NCI-H1092 treated with DMSO at 0.1 percent for 48 hours (cell line): ENCODE data around the gene GABBR2.

Source experiments
- DNase-seq: peaks from one replicate; lab custom pipeline; 2025; lab: John Stamatoyannopoulos, UW

Gene GABBR2

DNA sequence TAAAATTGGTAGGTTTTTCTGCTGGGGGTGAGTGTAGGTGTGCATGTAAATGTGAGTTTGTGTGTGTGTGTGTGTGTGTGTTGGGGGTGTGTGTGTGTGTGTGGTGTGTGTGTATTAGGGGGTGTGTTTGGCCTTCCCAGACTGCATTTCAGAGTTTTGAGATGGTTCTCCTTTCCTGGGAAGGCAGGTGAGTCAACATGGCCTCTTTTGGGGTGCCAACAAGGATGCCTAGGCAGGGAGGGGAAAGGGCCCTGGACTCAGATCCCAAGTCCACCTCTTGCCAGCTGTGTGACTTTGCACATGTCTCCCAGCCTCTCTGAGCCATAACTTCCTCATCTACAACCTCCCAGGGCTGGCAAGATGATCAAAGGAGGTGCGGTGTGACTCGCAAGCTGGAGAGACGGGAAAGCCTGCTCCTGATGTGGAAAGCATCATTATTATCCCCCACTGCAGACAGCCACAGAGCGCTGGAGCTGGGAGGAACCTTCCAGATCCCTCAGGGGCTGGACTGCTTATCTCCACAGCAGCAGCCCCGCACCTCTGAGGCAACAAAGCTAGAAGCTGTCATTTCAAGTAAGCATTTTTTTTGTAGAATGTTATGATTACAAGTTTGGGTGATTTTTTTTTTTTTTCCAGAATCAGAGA is 389.8 kb downstream of the GABBR2 start:
- DNase-seq, result no peak

DNA sequence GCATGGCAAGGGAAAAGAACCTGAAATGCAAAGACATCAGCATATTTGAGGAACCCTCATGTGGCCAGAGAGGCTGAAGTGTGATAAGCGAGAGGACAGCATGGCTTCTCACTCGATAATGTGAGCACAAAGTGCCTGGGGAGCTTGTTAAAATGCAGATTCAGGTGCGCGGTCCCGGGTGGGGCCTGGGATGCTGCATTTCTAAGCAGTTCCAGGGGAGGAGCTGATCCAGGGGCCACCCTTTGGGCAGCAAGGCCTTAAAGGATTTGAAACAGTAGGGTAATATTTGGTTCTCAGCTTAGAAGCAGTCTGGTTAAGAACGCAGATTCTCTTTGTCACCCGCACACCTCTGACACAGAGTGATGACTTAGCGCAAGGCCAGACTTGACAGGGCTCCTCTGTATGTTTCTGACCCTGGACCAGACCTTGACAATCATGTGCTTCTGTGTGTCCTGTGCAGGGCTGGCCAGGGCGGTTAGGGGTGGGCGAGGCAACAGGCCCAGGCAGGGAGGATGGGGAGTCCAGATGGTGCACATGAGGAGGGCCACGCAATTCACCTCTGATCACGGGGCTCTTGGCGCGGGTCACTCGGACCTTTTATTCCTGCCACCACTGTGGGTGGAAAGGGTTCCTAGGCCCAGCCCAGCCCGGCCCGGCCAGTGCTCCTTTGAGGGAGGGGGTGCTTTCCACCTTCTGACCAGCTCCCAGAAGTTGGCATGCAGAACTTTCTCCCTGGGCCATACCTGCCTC is 390.5 kb downstream of the GABBR2 start:
- DNase-seq, result no peak

DNA sequence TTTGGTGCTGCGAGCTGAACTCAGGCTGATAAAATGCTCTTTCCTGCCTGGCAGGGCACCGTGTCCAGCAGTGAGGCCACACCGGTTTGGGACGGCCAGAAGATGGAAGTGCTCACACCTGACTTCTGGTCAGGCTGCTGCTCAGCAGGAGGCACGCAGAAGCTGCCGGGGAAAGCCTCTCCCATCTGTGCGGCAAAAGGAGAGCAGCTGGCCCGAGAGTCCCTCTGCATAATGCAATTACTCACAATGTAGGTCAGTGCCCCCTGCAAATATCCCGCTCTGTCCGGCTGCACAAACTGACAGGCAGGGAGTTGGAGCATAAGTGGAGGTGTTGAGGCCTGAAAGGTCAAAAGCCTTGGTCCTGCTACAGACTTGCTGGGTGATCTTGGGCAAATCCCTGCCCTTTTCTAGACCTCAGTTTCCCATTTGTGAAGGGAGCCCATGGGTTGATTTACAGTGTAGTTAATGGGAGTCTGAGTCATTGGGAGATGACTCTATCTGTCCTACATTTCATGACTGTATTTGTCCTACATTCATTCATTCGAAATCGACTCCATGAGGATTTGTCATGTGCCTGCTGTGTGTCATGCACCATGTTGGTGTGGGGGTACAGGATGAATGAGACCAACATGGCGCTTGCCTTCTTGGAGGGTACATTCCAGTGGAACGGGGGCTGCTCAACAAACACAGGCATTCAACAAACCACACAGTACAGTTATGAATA is 391.4 kb downstream of the GABBR2 start:
- no peak for DNase-seq

DNA sequence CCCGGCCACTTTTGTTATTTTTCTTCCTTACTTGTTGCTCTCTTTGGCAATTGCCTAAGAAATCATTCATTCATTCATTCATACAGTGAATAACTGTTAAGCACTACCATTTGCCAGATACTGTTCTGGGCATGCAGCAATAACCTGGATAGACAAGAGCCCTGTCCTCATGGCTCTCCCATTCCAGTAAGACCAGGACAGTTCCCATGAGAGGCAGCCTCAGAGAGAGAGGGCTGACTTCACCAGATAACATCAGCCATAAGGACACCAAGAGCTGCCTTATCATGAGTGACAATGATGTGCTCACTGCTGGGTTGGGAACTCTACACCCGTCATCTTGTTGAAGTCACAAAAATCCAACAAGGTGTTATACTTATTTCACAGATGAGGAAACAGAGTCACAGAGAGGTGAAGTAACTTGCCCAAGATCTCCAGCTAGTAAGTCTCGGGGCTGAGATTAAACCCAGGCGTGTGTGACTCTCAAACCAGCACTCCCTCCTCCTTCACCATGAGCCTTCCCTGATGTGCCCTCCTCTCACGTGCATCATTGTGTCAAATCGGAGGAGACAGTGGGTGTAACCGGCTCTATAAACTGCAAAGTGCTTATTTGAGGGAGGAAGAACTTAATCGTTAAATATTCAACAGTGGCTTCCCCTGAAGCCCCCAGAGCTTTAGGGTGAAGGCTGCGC is 392.1 kb downstream of the GABBR2 start:
- DNase-seq, result no peak

DNA sequence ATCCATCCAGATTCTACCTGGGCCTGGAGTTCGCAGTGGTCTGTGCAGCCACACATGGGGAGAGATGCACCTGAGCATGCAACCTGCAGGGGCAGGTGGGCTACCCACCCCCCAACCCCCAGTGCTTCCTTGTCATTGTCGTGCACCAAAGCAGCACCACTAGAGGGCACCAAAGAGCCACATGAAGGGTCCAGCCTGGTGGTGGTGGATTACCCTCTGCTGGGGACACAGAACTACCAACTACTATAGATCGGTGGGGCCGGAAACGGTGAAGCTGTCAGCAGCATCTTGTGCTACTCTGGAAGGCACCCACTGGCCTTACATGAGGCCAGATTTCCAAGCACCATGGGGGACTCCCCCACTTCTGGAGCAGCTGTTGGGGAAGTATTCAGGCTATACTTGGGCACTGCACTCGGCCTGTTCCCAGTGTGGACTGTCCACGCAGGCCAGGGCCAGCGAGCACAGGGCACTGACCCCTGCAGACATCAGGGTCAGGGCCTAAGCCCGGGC is 393.1 kb downstream of the GABBR2 start:
- DNase-seq, result peak; percentile 77

DNA sequence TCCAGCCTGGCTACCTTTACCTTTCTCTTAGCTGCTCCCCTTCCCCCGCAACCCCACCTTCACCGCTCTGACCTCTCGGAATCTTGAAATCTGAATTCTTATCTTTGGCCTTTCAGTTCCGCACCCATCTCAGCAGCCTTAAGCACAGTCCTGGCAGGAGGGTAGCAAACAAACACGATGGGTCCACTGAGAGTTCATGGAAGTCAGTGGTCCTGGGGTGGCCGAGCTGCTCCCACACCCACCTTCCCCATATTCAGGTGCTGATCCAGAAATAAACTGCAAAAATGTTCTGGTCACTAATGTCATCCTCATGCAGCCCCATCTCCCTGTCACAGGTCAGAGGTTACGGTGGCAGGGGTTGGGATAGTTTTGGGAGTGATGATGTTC is 393.7 kb downstream of the GABBR2 start:
- DNase-seq, result no peak

DNA sequence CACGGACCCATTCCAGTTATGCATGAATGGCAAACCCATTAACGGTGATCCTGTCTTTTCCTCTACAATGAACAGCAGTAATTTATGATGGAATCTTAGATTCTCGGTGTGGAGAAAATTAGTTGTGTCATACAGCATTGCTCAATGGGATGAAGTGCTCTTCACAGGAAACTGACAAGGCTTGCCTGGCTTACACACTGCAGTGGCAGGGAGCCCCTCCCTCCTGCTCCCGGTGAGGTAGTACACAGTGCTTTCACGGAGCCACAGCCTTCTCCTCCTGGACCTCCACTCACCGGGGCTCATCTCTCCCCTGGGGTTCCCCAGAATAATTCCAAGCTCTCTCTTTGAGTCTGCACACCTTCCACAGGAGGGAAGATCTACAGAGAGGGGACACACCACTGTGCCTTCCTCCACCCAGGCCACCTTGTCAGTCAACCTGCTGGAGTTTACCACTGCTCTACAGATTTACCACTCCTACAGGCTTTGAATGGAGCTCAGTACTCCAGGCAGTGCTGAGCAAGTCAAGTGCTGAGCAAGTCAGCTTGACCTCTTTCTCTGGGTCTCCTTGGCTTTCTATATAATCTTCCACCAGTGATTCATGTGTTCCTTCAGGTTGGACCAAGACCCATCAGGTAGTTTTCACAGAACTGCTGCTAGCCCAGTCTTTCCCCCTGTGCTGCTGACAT is 394.2 kb downstream of the GABBR2 start:
- no peak for DNase-seq

DNA sequence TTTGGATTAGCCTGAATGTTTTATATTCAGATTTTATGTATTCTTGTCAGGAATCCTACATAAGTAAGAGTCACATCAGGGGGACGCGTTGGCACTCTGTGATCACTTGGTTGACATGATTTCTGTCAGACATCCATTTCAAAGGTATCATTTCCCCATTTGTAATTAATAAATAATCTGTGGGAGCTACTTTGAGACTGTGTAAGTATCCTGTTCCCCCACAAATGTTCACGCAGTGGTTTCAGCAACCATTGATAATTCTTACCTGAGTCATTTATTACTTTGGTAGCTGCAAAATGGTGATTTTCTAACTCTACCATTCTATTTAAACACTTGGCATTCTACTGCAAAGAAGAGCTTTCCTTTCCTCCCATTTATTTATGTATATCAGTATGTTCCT is 396.4 kb downstream of the GABBR2 start:
- DNase-seq, result no peak

DNA sequence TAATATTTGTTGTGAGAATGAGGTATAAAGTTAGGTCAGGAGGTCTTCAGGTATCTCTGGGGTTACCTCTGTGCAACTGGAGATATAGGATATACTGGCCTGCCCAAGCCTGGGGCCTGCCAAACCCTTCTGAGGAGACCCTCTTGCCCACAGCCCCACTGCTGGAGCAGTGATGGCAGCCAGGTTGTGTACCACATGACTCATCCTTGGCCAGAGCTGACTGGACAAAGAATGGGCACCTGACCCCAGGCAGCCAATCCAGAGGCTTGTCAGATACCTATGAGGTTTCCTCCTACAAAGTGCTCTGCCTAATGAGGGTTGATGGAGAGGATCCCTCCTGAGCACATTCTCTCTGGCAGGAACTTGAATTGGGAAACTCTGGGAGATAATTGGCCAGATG is 397.2 kb downstream of the GABBR2 start:
- no peak for DNase-seq

DNA sequence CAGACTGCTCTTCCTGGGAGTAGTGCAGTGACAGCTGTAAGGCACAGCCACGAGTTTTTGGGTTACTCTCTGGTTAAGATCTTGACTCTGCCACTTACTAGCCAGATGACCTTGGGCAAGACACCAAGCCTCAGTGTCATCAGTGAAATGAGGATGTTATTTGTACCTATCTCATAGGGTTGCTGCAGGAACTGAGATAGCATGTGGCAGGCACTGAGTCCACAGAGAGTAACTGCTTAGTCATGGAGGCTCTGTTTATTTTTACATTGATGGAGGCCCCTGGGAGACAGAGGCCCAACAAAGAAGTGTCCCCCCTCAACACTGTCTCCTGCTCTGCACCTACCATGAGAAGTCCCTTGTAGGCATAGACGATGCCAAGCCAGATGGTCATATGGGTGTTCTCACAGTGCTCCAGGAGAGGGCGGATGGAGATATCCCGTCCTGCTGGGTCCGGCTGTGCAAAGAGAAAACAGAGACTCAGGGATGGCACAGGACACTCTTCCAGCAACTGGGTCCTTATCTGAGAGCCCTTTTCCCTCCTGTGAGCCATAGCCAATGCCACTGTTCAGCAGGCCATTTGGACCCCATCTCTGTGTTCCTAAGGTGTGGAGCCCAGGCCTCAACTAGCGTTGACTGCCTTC is 397.9 kb downstream of the GABBR2 start:
- DNase-seq, result no peak

DNA sequence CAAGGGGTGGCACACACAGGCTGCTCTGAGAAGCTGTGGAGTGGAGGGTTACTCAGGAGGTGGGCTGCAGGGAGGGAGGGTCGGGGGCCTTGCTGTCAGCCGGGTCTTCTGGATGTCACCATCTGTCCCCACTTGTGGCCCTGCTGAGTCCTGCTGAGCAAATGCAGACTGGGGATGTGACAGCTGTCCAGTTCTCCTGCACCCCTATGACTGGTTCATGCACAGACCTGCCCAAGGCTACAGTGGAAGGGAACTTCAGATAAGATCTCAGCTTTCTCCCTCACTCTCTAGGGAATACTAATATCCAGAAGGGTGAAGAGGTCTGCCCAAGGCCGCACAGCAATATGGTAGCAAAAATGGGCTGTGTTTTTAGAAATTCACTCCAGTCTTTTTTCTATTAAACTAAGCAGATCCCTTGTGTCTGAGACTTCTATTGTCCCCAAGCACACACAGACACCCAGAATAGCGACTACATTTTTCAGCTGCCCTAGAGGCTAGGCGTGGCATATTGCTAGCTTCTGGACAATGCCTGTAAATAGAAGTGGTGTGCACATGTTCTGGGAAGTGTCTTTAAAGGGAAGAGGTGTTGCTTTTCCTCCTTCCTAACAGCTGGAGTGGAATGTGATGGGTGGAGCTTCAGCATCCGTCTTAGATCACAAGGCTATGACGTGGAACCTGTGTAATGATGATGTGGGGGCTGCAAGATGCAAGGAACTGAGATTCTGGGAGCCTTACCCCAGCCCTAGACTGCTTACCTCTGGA is 402.2 kb downstream of the GABBR2 start:
- no peak for DNase-seq

DNA sequence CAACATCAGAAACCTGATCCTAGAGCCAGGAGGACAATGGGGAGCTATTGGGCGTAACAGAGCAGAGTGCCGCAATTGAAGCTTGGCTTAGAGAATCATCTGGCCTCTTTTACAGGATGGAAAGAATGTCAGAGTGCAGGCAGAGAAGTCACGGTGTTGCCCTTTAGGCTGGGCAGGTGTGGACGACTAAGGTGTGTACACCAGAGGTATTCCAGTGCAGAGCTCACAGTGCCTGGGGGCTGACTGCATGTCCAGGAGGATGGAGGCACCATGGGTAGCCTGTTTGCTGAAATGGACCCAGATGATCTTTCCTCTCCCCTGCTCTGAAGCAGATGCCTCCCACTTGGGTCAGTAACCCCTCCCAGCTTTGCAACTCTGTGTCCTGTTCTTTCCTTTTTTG is 404.4 kb downstream of the GABBR2 start:
- no peak for DNase-seq

DNA sequence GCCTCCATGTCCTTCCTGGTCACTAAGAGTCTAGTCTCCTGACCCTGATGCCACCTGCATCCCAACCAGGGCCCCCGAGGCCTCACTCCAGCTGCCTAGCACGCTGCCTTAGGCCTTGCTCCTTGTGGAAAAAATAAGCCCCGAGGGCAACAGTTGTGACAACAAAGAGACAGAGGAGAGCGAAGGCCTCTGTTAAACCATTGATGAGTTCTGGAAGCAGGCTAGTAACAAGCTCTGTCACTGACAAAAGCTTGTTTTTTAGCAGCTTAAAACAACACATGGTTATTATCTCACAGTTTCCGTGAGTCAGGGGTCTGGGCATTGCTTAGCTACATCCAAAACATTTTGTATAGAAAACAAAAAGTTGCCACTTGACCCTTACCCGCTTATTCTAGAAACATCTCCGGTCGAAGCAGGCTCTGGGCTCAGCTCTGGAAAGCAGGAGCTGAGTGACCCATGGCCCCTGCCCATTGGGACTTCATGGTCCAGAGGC is 405.1 kb downstream of the GABBR2 start:
- no peak for DNase-seq

DNA sequence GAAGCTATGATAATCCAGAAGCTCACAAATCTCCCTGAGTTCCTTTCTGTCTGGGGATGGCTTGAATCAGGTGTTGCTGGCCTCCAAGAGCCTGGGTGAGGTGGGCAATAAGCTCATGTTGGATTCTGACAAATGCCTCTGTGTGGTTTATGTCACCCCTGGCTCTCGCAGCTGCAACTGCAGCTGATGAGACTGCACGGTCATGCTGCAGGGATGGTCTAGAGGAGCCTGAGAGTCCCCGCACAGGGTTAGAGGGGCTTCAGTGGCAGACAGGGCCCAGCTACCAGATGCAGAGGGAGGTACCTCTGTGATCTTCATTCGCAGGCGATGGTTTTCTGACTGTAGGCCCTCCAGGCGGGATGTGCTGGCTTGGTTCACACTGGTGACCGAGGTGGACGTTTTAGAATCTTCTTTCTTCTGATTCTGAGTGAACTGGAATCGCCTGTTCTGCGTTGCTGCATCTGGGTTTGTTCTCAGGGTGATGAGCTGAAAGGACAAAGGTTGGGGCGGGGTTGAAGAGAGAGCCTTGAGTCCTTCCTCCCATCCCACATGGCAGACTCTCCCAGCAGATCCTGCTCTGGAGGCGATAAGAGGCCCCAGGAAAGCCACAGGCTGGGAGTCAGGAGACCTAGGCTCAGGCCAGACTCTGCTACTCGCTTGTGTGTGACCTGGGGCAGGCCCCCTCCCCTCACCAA is 405.6 kb downstream of the GABBR2 start:
- no peak for DNase-seq

DNA sequence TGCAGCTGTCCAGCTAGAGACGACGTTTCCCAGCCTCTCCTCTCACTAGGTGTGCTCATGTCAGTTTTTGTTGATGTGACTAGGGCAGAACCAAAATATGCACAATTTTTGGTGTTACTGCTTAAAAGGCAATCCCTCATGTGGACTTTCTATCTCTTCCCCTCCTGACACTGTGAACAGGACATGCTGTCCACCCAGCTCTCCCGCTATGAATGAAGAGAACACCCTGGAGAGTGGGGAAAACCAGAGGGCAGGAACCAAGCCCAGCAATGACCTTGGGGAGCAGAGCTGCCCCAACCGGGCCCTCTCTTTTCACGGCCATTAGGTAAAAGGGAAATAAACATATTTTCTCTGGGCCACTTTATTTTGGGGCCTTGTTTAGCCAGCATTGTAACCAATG is 406.6 kb downstream of the GABBR2 start:
- DNase-seq, result no peak

DNA sequence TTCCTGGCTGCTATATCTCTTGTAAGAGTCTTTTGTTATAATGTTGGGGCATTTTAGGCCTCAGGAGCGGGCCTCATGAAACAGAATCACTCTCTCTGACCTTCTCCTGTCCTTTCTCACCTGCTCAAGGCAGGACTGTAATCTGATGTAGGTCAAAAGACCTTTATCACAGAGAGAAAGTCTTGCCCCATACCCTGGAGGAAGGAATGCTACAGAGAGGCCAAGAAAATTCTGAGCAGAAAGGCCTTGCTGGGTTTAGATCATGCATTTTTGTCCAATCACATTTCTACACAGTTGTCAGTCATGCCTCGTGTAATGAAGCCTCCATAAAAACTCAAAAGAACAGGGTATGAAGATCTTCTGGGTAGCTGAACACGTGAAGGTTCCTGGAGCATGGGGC is 408.1 kb downstream of the GABBR2 start:
- DNase-seq, result no peak

DNA sequence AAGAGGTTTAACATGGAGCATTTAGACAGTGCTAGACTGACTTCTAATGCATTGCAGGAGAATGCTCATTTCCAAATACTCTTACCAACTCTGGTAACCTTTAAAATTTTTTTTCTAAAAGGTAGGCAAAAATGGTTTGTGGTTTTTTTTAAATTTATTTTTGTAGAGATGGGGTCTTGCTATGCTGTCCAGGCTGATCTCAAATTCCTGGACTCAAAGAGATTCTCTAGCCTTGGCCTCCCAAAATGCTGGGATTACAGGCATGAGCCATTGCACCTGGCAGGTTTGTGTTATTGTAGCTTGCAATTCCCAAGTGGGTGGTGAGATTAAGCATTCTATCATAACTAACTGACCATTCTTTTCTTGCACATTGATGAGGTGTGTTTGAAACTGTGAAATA is 410.3 kb downstream of the GABBR2 start:
- no peak for DNase-seq

DNA sequence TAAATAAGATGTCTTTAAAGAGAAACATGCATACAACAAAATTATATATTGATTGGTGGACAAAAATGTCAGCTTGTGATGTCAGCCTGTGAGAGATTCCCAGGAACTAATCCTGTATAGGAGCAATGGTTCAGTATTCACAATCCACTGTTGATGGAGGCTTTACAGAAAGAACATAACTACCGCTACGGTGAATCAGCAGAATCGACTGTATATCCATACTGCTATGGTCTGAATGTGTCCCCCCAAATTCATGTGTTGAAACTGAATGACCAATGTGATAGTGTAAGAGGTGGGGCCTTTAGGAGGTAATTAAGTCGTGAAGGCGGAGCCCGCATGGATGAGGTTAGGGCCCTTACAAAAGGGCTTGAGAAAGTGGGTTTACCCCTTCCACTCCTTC is 412.9 kb downstream of the GABBR2 start:
- DNase-seq, result no peak

DNA sequence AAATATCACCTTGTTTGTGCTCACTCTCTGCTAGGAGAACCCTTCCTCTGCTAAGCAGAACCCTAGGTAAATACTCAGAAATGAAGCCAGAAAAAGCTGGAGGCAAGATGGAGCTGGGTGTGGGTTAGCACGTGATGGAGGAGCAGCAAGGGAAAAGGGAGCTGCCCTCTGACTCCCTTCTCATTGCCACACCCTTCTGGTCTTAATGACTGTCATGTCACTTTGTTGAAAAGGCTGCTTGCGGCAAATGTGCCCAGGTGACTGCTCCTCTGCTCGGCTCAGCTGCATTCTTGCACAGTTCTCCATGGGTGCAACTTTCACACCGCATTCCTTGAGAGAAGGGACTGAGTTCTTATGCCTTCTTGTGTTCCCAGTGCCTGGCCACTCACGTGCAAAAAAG is 416.9 kb downstream of the GABBR2 start:
- DNase-seq, result no peak

DNA sequence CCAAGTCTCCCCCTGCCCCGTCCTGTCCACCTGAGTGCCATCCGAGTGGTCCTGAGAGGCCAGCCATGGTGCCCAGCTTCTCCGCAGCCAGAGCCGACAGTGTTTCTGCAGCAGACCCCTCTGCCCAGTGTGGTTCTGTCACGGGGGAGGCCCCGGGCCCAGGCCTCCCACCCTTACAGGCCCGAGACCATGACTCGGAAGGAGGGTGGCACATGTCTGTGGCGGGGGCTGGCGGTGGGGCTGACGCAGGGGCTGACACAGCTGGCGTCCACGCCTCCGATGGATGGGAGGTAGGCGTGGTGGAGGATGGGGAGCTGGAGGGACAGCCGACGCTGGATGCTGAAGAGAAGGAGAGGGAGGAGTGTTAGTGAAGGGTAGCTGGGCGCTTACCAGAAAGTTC is 418.3 kb downstream of the GABBR2 start:
- DNase-seq, result no peak
